ENCODE results near the gene ME3.
"Not testable (repeated sequence)": the region's sequence is repeated elsewhere in the genome, so short reads cannot be mapped to it uniquely, and the experiment has no call there.

Gene ME3

DNA sequence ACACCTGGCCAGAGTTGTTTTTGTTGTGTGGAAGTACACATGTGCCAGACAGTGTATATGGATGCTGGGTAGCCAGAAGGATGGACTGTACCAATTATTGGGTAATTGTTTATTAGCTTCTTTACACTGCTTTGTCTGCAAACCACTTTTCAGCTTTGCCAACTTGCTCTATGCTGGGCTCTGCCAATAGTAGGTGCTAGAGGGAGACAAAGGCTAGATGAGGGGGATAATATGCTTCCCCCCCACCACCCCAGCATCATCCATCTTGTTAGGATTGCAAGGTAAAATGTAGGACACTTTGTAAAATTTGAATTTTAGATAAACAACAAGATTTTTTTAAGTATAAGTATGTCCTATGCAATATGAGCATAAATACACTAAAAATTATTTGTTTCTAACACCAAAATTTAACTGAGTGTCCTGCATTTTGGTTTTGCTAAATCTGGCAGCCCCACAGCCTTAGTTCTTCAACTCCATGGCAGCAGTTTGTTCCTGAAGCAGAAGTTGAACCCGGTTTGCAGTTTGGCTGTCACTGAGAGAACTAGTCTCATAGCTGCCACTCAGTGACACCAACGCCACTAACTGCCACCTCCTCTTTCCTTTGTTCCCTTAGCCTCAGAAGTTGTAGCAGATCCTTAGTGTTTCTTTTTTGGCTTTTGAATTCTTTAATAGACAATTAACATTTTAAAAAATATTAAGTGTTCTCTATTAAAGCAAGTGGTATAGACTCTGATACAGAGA, 219.0 kb downstream of the ME3 start:
- DNase-seq, result no peak

GRCh38 chr11:86449993-86450629, 222.3 kb downstream of the ME3 start:
- DNase-seq, result no peak

GRCh38 chr11:86447763-86448480, 224.5 kb downstream of the ME3 start:
- no peak for DNase-seq

DNA sequence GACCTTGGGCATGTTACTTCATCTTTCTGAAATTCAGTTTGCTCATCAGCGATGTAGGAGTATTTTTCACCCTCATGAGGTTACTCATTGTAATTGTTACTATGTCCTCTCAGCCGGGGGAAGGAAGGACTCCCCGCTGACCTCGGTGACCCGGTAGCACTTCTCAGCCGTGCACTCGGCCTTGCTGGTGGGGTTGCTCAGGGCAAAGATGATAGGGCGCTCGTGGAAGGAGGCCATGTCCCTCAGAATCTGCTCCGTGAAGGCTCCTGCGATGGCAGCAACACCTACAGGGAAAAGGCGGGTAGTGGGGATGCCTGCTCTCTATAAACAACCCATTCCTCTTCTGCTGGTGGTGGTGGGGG, 225.5 kb downstream of the ME3 start:
- DNase-seq, result no peak

DNA sequence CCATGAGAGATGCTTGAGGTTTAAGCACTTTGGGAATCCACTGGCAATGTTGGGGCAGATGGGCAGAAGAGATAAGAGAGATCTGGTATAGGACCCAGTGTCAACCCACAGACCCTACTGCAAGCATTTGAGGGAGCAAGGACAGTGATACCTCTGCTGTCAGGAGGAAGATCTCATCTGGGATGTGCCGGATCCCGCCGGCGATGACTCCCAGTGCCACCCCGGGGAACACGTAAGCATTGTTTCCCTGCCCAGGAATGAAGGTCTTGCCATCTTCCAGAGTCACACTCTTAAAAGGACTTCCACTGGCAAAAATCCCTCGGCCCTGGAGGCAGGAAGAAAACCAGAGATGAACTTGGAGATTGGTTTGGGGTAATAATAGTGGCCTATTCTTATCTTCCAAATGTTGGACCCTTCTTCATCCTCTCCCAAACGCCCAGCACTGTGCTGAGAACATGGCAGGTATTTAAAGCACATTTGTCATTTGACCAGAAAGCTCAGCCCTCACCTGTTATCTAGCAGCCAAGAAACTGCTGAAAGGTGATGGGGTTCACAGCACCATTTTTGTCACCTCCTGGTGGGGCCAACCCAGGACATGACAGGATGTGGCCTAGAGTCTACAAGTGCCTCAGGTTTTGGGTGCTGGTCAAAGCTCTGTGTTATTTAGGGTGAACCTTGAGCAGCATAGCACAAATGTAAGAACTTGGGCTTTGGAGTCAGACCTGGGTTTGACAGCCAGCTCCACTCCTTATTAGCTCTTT, 226.1 kb downstream of the ME3 start:
- no peak for DNase-seq

DNA sequence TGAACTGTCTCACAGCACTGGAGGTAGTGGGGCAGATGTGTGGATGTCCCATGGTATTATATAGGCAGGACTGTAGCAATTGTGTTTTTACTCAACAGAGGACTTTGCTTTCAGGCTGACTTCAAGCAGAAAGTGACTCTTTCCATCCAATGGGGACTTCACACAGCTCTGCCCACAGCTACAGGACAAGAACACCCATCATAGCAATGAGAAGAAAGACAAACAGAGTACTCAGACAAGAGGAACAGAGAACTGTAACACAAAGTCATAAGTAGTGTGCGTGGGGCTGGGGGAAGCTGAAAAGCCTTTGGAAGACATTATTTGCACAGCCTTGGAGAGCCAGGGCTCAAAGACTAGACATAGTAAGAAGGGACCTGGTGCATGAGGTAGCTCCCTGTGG, 227.4 kb downstream of the ME3 start:
- no peak for DNase-seq

DNA sequence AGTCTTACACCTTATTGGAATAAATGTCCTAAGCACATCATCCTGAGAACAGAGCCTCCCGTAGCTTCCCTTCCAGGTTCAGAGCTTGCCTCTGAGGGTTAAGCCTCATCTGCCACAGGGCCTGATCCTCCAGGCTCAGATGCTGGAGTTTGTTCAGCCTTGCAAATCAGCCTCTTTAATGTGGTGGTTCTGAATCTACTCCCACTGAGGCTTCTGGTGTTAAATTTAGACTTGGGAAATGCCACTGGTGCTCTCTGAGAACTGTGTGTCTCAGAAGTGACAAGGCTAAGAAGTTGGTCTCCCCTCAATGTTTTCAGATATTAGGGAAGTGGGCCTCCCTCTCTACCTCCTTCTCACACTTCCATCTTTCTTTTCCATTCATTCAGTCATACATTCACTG, 229.0 kb downstream of the ME3 start:
- DNase-seq, result no peak

DNA sequence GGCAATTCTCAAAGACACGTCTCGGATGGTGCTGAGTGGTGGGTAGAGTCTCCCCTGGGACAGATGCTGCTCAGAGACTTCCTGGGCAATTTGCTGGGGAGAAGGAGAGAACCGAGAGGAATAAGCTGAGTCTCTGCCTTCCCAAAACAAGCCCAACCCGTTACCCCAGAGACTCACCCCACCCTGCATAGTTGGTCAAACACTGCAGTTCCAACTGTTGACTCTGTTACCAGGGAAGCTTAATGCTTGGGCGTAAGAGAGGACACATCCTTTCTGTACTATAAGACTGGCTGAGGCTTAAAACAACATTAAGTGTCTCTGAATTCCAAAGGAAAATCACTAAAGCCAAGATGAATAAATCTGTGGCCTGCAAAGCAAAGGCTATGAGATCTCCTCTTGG, 229.6 kb downstream of the ME3 start:
- no peak for DNase-seq

- no peak for DNase-seq
Measured at GRCh38 chr11:86442420-86442819, 230.0 kb downstream of the ME3 start.

- DNase-seq, result no peak
Measured at GRCh38 chr11:86440843-86441242, 231.6 kb downstream of the ME3 start.

- no peak for DNase-seq
Measured at GRCh38 chr11:86440305-86440716, 232.1 kb downstream of the ME3 start.

DNA sequence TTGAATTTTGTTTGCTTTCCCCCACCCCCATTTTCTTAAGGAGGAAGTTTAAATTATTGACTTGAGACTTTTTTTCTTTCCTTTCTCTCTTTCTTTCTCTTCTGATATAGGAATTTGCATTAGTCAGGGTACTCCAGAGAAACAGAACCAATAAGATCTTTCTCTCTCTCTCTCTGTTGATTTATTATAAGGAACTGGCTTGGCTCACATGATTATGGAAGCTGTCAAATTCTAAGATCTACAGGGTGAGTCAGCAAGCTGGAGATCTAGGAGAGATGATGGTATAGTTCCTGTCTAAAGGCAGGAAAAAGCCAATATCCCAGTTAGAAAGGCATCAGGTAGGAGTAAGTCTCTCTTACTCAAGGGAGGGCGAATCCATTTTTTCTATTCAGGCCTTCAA, 233.7 kb downstream of the ME3 start:
- DNase-seq, result no peak

DNA sequence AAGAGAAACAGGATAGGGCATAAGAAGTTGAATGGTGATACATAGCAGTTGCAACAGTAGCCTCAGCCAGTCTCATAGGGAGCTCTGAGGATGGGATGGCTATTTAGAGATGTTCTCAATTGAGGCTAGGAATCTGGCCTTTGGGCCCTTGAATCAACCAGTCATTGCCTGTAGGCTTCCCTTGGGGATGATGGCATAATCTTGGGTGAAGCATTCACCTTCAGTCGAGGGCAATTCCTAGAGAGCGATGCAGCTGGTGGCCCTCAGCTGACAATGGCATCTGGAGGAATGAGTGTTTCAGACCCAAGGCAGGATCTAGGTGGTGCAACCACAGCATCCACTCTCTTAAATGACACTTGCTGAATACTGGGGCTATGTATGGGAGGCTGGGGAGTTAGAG, 236.7 kb downstream of the ME3 start:
- DNase-seq, result no peak

- not testable (repeated sequence) for DNase-seq
Measured at GRCh38 chr11:86433361-86434095, 238.9 kb downstream of the ME3 start.

- no peak for DNase-seq
Measured at GRCh38 chr11:86431258-86431657, 241.2 kb downstream of the ME3 start.

GRCh38 chr11:86427441-86427840, 245.0 kb downstream of the ME3 start:
- DNase-seq, result no peak

DNA sequence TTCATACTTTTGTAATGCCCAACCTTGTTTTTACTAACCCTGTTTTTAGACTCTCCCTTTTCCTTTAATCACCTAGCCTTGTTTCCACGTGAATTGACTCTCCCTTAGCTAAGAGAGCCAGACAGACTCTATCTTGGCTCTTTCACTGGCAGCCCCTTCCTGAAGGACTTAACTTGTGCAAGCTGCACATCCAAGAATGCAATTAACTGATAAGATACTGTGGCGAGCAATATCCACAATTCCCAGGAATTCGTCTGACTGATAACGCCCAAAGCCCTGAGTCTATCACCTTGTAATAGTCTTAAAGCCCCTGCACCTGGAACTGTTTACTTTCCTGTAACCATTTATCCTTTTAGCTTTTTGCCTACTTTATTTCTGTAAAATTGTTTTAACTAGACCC, 248.9 kb downstream of the ME3 start:
- DNase-seq, result not testable (repeated sequence)

DNA sequence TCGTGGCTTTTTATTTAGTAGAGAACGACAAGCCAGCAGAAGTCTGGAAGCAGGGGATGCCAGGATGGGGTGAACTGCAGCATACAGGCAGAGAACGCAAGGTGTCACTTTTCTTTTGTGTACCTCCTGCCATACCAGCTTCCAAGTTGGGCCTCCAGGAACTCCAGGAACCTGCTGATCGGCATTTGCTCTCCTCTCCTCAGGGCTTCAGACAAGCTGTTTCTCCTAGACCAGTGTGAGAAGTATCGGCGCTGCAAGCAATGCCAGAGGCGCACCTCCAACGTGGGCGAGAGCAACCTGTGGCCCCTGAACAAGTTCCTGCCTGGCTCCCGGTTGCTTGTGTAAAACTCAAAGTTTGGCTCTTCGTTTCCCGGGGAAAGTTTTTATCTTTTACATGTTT, 250.0 kb downstream of the ME3 start:
- no peak for DNase-seq

GRCh38 chr11:86421946-86422345, 250.5 kb downstream of the ME3 start:
- no peak for DNase-seq

- DNase-seq, result no peak
Measured at GRCh38 chr11:86418917-86419316, 253.5 kb downstream of the ME3 start.

DNA sequence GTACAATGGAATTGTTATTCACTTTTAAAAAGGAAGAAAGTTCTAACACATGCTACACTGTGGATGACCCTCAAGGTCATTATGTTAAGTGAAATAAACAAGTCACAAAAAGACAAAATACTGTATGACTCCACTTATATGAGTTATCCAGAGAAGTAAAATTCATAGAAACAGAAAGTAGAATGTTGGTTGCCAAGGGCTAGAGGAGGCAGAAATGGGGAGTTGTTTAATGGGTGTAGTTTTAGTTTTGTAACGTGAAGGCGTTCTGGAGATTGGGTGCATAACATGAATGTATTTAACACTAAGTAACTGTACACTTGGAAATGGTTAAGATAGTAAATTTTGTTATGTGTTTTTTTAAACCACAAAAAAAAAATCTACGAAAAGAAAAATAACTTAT, 253.9 kb downstream of the ME3 start:
- DNase-seq, result no peak

GRCh38 chr11:86418106-86418505, 254.3 kb downstream of the ME3 start:
- no peak for DNase-seq

- not testable (repeated sequence) for DNase-seq
Measured at GRCh38 chr11:86416951-86417350, 255.5 kb downstream of the ME3 start.
